HEK293 (cell line): Measurements from ENCODE around the gene ACSM2B.
"Not testable (repeated sequence)": the region's sequence is repeated elsewhere in the genome, so short reads cannot be mapped to it uniquely, and the experiment has no call there.

Experiments used
- CTCF ChIA-PET: fragments of 350-600 bp; formaldehyde crosslinking; extraction: SDS; loops from one replicate; lab custom pipeline; 2021; ENCODE audit warnings: antibody characterized with exemption; lab: Yijun Ruan, JAX
- POLR2A ChIA-PET: fragments of 300-600 bp; formaldehyde crosslinking; extraction: SDS; loops from one replicate; lab custom pipeline; 2020; ENCODE audit warnings: antibody characterized with exemption, inconsistent platforms; lab: Yijun Ruan, JAX
- H3K27ac ChIP-seq: fragments of 200-500 bp; sonication (Bioruptor generic); 2 replicates; pipeline ENCODE4 v1.5.1; 2014; ENCODE audit warnings: low read depth, low read length, control low read depth, inconsistent platforms; ENCODE audit errors: extremely low read depth
- H3K36me3 ChIP-seq, 2 experiments: fragments of 200-500 bp in 1 of 2; sonication (Bioruptor generic) in 1 of 2; 1 replicate in 1 of 2; 2 replicates in 1 of 2; pipeline ENCODE4 v1.5.1; 2014 to 2017; ENCODE audit warnings: inconsistent platforms in 2 of 2, low read length in 2 of 2; ENCODE audit not compliant: control insufficient read depth in 2 of 2, insufficient read depth in 1 of 2
- H3K4me1 ChIP-seq: fragments of 200-500 bp; sonication (Bioruptor generic); 2 replicates; pipeline ENCODE4 v1.5.1; 2014; ENCODE audit warnings: mild to moderate bottlenecking, low read length, inconsistent platforms; ENCODE audit not compliant: control insufficient read depth, insufficient read depth
- H3K4me3 ChIP-seq: 2 replicates; pipeline ENCODE4 v1.5.1; 2011; ENCODE audit warnings: low read depth, mild to moderate bottlenecking, control low read depth, low read length, moderate library complexity
- H3K9me3 ChIP-seq: fragments of 200-500 bp; sonication (Bioruptor generic); 2 replicates; pipeline ENCODE4 v1.5.1; 2014; ENCODE audit warnings: low read depth, low read length, inconsistent platforms; ENCODE audit not compliant: control insufficient read depth, insufficient read depth
- BCL11A ChIP-seq: fragments of 450-650 bp; formaldehyde crosslinking; IDR thresholded peaks from 2 replicates; pipeline ENCODE4 v1.5.1; 2016; ENCODE audit warnings: low read depth, missing biosample characterization, missing genetic modification characterization
- KLF9 ChIP-seq: fragments of 450-650 bp; formaldehyde crosslinking; IDR thresholded peaks from 2 replicates; pipeline ENCODE4 v1.5.1; 2016; ENCODE audit warnings: missing biosample characterization, missing genetic modification characterization, low read depth
- TRIM28 ChIP-seq: IDR thresholded peaks from 2 replicates; pipeline ENCODE4 v1.6.1; 2011; ENCODE audit warnings: low read length, control low read depth, borderline replicate concordance
- WT1 ChIP-seq: fragments of 450-650 bp; formaldehyde crosslinking; IDR thresholded peaks from 2 replicates; pipeline ENCODE4 v1.5.1; 2016; ENCODE audit warnings: missing biosample characterization, missing genetic modification characterization
- ZBTB48 ChIP-seq: fragments of 450-650 bp; formaldehyde crosslinking; IDR thresholded peaks from 2 replicates; pipeline ENCODE4 v1.5.1; 2016; ENCODE audit warnings: missing biosample characterization, missing genetic modification characterization
- ZNF10 ChIP-seq: fragments of 450-650 bp; formaldehyde crosslinking; IDR thresholded peaks from 2 replicates; pipeline ENCODE4 v1.5.1; 2017; ENCODE audit warnings: missing biosample characterization, missing genetic modification characterization
- ZNF133 ChIP-seq: fragments of 450-650 bp; formaldehyde crosslinking; IDR thresholded peaks from 2 replicates; pipeline ENCODE4 v1.5.1; 2016; ENCODE audit warnings: missing biosample characterization, missing genetic modification characterization
- ZNF138 ChIP-seq: fragments of 450-650 bp; formaldehyde crosslinking; IDR thresholded peaks from 2 replicates; pipeline ENCODE4 v1.5.1; 2016; ENCODE audit warnings: missing biosample characterization, missing genetic modification characterization, borderline replicate concordance
- ZNF16 ChIP-seq: fragments of 450-650 bp; formaldehyde crosslinking; IDR thresholded peaks from 2 replicates; pipeline ENCODE4 v1.5.1; 2016; ENCODE audit warnings: low read depth, missing biosample characterization, missing genetic modification characterization
- ZNF202 ChIP-seq: fragments of 450-650 bp; formaldehyde crosslinking; IDR thresholded peaks from 2 replicates; pipeline ENCODE4 v1.5.1; 2016; ENCODE audit warnings: missing biosample characterization, missing genetic modification characterization, borderline replicate concordance
- ZNF214 ChIP-seq: fragments of 450-650 bp; formaldehyde crosslinking; IDR thresholded peaks from 2 replicates; pipeline ENCODE4 v1.5.1; 2017; ENCODE audit warnings: missing biosample characterization, mild to moderate bottlenecking, missing genetic modification characterization, borderline replicate concordance
- ZNF223 ChIP-seq: fragments of 450-650 bp; formaldehyde crosslinking; IDR thresholded peaks from 2 replicates; pipeline ENCODE4 v1.5.1; 2016; ENCODE audit warnings: missing biosample characterization, missing genetic modification characterization
- ZNF24 ChIP-seq: fragments of 450-650 bp; formaldehyde crosslinking; IDR thresholded peaks from 2 replicates; pipeline ENCODE4 v1.5.1; 2016; ENCODE audit warnings: missing biosample characterization, missing genetic modification characterization
- ZNF274 ChIP-seq, 2 experiments: fragments of 200-500 bp in 1 of 2; fragments of 450-650 bp in 1 of 2; sonication (Bioruptor generic) in 1 of 2; formaldehyde crosslinking in 1 of 2; IDR thresholded peaks; 2 replicates each; pipeline versions ENCODE4 v1.5.1 to v1.6.1; 2014 to 2016; ENCODE audit warnings: borderline replicate concordance in 1 of 2, inconsistent platforms in 1 of 2, low read length in 1 of 2, missing biosample characterization in 1 of 2, missing genetic modification characterization in 1 of 2
- ZNF311 ChIP-seq: fragments of 450-650 bp; formaldehyde crosslinking; IDR thresholded peaks from 2 replicates; pipeline ENCODE4 v1.5.1; 2017; ENCODE audit warnings: missing biosample characterization, missing genetic modification characterization, borderline replicate concordance
- ZNF416 ChIP-seq: fragments of 450-650 bp; formaldehyde crosslinking; IDR thresholded peaks from 2 replicates; pipeline ENCODE4 v1.5.1; 2016; ENCODE audit warnings: missing biosample characterization, missing genetic modification characterization
- ZNF423 ChIP-seq: fragments of 450-650 bp; formaldehyde crosslinking; IDR thresholded peaks from 2 replicates; pipeline ENCODE4 v1.5.1; 2016; ENCODE audit warnings: missing biosample characterization, missing genetic modification characterization
- ZNF473 ChIP-seq: fragments of 450-650 bp; formaldehyde crosslinking; IDR thresholded peaks from 2 replicates; pipeline ENCODE4 v1.5.1; 2017; ENCODE audit warnings: missing biosample characterization, missing genetic modification characterization
- ZNF596 ChIP-seq: fragments of 450-650 bp; IDR thresholded peaks from 2 replicates; pipeline ENCODE4 v1.5.0; 2018; ENCODE audit warnings: missing biosample characterization, mild to moderate bottlenecking, missing genetic modification characterization, moderate library complexity
- ZNF707 ChIP-seq: fragments of 450-650 bp; formaldehyde crosslinking; IDR thresholded peaks from 2 replicates; pipeline ENCODE4 v1.5.1; 2016; ENCODE audit warnings: missing biosample characterization, missing genetic modification characterization
- ZNF747 ChIP-seq: fragments of 450-650 bp; formaldehyde crosslinking; IDR thresholded peaks from 2 replicates; pipeline ENCODE4 v1.5.1; 2016; ENCODE audit warnings: missing biosample characterization, missing genetic modification characterization
- ZNF76 ChIP-seq: fragments of 450-650 bp; formaldehyde crosslinking; IDR thresholded peaks from 2 replicates; pipeline ENCODE4; 2016; ENCODE audit warnings: low read depth, missing biosample characterization, missing genetic modification characterization, borderline replicate concordance
- ZNF785 ChIP-seq: fragments of 450-650 bp; formaldehyde crosslinking; IDR thresholded peaks from 2 replicates; pipeline ENCODE4 v1.5.1; 2016; ENCODE audit warnings: missing biosample characterization, missing genetic modification characterization
- ZXDB ChIP-seq: fragments of 450-650 bp; formaldehyde crosslinking; IDR thresholded peaks from 2 replicates; pipeline ENCODE4 v1.5.1; 2016; ENCODE audit warnings: missing biosample characterization, missing genetic modification characterization
- TF ChIP-seq, protein P1 (sequence below): fragments of 450-650 bp; formaldehyde crosslinking; conservative IDR thresholded peaks from 2 replicates; pipeline ENCODE4 v1.5.1; 2016; ENCODE audit warnings: low read depth, missing biosample characterization, missing genetic modification characterization
- TF ChIP-seq, protein P2 (sequence below): fragments of 450-650 bp; formaldehyde crosslinking; IDR thresholded peaks from 2 replicates; pipeline ENCODE4 v1.5.1; 2016; ENCODE audit warnings: missing biosample characterization, missing genetic modification characterization
- TF ChIP-seq, protein P3 (sequence below): fragments of 450-650 bp; formaldehyde crosslinking; optimal IDR thresholded peaks from 2 replicates; pipeline ENCODE3; 2016; ENCODE audit warnings: missing biosample characterization, mild to moderate bottlenecking, missing genetic modification characterization
- TF ChIP-seq, protein P4 (sequence below): fragments of 450-650 bp; IDR thresholded peaks from 2 replicates; pipeline ENCODE4 v1.5.1; 2018; ENCODE audit warnings: missing biosample characterization, missing genetic modification characterization

ACSM2B gene

DNA sequence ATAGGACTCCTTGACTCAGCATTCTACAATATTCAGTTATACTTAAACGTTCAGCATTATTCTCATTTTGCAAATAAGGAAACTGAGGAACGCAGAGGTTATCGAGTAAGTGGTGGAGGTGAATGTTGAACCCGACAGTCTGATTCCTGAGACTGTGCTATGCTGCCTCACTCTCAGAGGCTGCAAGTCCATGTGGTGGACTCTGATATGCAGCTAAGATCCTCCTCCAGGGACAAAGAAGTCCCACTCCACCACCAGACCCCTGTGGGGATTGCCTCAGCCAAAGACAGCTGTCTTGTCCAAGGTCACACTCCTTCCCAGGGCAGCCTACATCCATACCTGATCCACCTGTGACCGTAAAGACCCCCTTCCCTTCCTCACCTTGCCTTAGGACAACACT lies 37.5 kb downstream of the ACSM2B start (continued):
- TF ChIP-seq, protein P1, sequence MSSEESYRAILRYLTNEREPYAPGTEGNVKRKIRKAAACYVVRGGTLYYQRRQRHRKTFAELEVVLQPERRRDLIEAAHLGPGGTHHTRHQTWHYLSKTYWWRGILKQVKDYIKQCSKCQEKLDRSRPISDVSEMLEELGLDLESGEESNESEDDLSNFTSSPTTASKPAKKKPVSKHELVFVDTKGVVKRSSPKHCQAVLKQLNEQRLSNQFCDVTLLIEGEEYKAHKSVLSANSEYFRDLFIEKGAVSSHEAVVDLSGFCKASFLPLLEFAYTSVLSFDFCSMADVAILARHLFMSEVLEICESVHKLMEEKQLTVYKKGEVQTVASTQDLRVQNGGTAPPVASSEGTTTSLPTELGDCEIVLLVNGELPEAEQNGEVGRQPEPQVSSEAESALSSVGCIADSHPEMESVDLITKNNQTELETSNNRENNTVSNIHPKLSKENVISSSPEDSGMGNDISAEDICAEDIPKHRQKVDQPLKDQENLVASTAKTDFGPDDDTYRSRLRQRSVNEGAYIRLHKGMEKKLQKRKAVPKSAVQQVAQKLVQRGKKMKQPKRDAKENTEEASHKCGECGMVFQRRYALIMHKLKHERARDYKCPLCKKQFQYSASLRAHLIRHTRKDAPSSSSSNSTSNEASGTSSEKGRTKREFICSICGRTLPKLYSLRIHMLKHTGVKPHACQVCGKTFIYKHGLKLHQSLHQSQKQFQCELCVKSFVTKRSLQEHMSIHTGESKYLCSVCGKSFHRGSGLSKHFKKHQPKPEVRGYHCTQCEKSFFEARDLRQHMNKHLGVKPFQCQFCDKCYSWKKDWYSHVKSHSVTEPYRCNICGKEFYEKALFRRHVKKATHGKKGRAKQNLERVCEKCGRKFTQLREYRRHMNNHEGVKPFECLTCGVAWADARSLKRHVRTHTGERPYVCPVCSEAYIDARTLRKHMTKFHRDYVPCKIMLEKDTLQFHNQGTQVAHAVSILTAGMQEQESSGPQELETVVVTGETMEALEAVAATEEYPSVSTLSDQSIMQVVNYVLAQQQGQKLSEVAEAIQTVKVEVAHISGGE (tag by site-specific recombination), result no peak
- TF ChIP-seq TRIM28 (no peak), ZNF202 (tag by site-specific recombination) (no peak), ZNF133 (tag by site-specific recombination) (no peak), ZNF473 (tag by site-specific recombination) (no peak), ZBTB48 (no peak), ZNF10 (tag by site-specific recombination) (no peak), WT1 (tag by site-specific recombination) (no peak)
- TF ChIP-seq, all 188 proteins: peak for 0

DNA sequence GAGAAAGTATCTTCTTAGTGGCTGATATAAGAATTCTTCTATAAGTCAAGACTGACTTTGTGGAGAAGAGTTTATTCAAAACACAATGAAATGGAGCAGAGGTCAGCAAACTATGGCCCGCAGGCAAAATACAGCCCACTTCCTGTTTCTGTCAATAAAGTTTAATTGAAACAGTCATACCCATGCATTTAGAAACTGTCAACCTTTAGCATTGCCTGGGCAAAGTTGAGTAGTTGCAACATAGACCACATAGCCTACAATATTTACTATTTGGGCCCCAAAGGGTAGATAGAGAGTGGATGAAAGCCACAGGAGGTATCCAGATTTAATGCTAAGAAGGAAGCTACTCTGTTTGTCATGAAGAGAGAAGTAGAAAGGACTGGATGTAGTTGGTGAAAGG lies 38.0 kb downstream of the ACSM2B start:
- Histone ChIP-seq H3K4me1 (no peaks in the 10 kb centered on the region), H3K36me3 (no peaks in the 10 kb centered on the region), H3K4me3 (no peak overlapping the region), H3K9me3 (no peaks in the 10 kb centered on the region), H3K27ac (no peak overlapping the region)
- ChIA-PET POLR2A (no interaction called here), CTCF (no interaction called here)
- TF ChIP-seq BCL11A (tag by site-specific recombination) (no peak), ZNF138 (no peak), ZNF76 (tag by site-specific recombination) (no peak), ZNF707 (no peak), ZNF274 (IDR thresholded peaks at IDR 0.05; ENCODE audit: low read length) (no peak), ZNF274 (tag by site-specific recombination; IDR thresholded peaks at IDR 0.05; ENCODE audit: borderline replicate concordance) (no peak), ZNF16 (no peak), ZNF311 (tag by site-specific recombination) (no peak), ZNF24 (tag by site-specific recombination) (no peak), ZNF785 (no peak), ZXDB (tag by site-specific recombination) (no peak), KLF9 (no peak), ZNF596 (tag by site-specific recombination) (no peak), ZNF747 (no peak), ZNF416 (tag by site-specific recombination) (no peak), ZNF423 (no peak), ZNF223 (tag by site-specific recombination) (no peak), ZNF214 (no peak)
- TF ChIP-seq, protein P2, sequence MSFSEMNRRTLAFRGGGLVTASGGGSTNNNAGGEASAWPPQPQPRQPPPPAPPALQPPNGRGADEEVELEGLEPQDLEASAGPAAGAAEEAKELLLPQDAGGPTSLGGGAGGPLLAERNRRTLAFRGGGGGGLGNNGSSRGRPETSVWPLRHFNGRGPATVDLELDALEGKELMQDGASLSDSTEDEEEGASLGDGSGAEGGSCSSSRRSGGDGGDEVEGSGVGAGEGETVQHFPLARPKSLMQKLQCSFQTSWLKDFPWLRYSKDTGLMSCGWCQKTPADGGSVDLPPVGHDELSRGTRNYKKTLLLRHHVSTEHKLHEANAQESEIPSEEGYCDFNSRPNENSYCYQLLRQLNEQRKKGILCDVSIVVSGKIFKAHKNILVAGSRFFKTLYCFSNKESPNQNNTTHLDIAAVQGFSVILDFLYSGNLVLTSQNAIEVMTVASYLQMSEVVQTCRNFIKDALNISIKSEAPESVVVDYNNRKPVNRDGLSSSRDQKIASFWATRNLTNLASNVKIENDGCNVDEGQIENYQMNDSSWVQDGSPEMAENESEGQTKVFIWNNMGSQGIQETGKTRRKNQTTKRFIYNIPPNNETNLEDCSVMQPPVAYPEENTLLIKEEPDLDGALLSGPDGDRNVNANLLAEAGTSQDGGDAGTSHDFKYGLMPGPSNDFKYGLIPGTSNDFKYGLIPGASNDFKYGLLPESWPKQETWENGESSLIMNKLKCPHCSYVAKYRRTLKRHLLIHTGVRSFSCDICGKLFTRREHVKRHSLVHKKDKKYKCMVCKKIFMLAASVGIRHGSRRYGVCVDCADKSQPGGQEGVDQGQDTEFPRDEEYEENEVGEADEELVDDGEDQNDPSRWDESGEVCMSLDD (tag by site-specific recombination), result no peak
- TF ChIP-seq, protein P3, sequence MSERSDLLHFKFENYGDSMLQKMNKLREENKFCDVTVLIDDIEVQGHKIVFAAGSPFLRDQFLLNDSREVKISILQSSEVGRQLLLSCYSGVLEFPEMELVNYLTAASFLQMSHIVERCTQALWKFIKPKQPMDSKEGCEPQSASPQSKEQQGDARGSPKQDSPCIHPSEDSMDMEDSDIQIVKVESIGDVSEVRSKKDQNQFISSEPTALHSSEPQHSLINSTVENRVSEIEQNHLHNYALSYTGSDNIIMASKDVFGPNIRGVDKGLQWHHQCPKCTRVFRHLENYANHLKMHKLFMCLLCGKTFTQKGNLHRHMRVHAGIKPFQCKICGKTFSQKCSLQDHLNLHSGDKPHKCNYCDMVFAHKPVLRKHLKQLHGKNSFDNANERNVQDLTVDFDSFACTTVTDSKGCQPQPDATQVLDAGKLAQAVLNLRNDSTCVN (tag by site-specific recombination), result no peak
- TF ChIP-seq, protein P4, sequence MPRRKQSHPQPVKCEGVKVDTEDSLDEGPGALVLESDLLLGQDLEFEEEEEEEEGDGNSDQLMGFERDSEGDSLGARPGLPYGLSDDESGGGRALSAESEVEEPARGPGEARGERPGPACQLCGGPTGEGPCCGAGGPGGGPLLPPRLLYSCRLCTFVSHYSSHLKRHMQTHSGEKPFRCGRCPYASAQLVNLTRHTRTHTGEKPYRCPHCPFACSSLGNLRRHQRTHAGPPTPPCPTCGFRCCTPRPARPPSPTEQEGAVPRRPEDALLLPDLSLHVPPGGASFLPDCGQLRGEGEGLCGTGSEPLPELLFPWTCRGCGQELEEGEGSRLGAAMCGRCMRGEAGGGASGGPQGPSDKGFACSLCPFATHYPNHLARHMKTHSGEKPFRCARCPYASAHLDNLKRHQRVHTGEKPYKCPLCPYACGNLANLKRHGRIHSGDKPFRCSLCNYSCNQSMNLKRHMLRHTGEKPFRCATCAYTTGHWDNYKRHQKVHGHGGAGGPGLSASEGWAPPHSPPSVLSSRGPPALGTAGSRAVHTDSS (tag by site-specific recombination), result no peak

DNA sequence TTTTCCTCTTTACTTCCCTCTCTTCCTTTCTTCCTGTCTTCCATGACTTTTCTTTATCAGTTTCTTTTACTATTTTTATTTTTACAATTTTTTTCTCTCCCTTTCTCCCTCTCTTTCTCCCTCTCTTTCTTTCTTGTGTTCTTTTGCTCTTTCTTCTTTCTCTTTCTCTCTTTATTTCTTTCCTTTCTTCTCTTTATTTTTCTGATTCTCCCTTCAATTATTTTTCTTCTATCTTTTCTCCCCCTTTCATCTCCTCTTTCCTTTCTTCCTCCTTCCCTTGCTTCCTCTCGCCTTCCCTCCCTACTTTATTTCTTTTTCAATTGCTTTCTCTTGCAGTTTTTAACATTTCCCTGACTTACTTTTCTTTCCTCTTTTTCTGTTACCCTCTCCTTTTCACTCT lies 39.5 kb downstream of the ACSM2B start:
- H3K36me3 ChIP-seq, CTCF ChIA-PET, H3K9me3 ChIP-seq, H3K27ac ChIP-seq, H3K4me1 ChIP-seq, POLR2A ChIA-PET, H3K4me3 ChIP-seq: not testable (repeated sequence)
